GM18502 (cell line): Measurements from ENCODE around the gene HIF1AN.
"Not testable (repeated sequence)": the region's sequence is repeated elsewhere in the genome, so short reads cannot be mapped to it uniquely, and the experiment has no call there.

ENCODE experiments used
- ATAC-seq: cut with Tn5 transposase; IDR thresholded peaks from one replicate; pipeline ENCODE4 v1.9.1; 2021; ENCODE audit warnings: mild to moderate bottlenecking; ENCODE audit not compliant: unreplicated experiment, poor library complexity

HIF1AN gene

GRCh38 chr10:100565206-100565985, 29.7 kb downstream of the HIF1AN start:
- no peak for ATAC-seq

- no peak for ATAC-seq
Measured at GRCh38 chr10:100566561-100566960, 30.8 kb downstream of the HIF1AN start.

- ATAC-seq = no peak
Measured at GRCh38 chr10:100567249-100567648, 31.5 kb downstream of the HIF1AN start.

GRCh38 chr10:100567826-100568225, 32.1 kb downstream of the HIF1AN start:
- ATAC-seq = no peak

GRCh38 chr10:100568912-100569311, 33.2 kb downstream of the HIF1AN start:
- no peak for ATAC-seq

GRCh38 chr10:100569687-100570481, 34.1 kb downstream of the HIF1AN start:
- ATAC-seq = no peak

- ATAC-seq = no peak
Measured at GRCh38 chr10:100570506-100570905, 34.8 kb downstream of the HIF1AN start.

GRCh38 chr10:100571084-100571856, 35.5 kb downstream of the HIF1AN start:
- no peak for ATAC-seq

GRCh38 chr10:100575146-100575545, 39.4 kb downstream of the HIF1AN start:
- ATAC-seq = not testable (repeated sequence)

- no peak for ATAC-seq
Measured at GRCh38 chr10:100575585-100576281, 40.0 kb downstream of the HIF1AN start.

- no peak for ATAC-seq
Measured at GRCh38 chr10:100576282-100576635, 40.5 kb downstream of the HIF1AN start.

GRCh38 chr10:100579261-100580090, 43.7 kb downstream of the HIF1AN start:
- no peak for ATAC-seq

GRCh38 chr10:100586959-100587358, 51.2 kb downstream of the HIF1AN start:
- no peak for ATAC-seq

- ATAC-seq = no peak
Measured at GRCh38 chr10:100598166-100598565, 62.4 kb downstream of the HIF1AN start.

GRCh38 chr10:100600218-100600617, 64.5 kb downstream of the HIF1AN start:
- no peak for ATAC-seq

- ATAC-seq = no peak
Measured at GRCh38 chr10:100607439-100607838, 71.7 kb downstream of the HIF1AN start.
